Breast epithelium (tissue), 4 donors: Measurements from ENCODE around the gene RFX3. TPM values are rescaled to one million over a fixed set of nuclear protein-coding genes. Genes with fewer than 3 reads are reported as not detected.
"Not testable (repeated sequence)": the region's sequence is repeated elsewhere in the genome, so short reads cannot be mapped to it uniquely, and the experiment has no call there.

Experiments
- DNase-seq, 2 donors: peaks; one replicate each; pipeline ENCODE4 v3.0.0-alpha.2; 2019; ENCODE audit warnings: low spot score in 2 of 2
- H3K27ac ChIP-seq, 2 donors: fragments of 200-600 bp; sonication (generic) in 1 of 2; one replicate each; pipeline ENCODE4 v1.5.1; 2016 to 2019; ENCODE audit warnings: mild to moderate bottlenecking in 1 of 2
- H3K27me3 ChIP-seq, 2 donors: fragments of 200-600 bp; sonication (generic) in 1 of 2; one replicate each; pipeline versions ENCODE4 v1.5.1 to v1.6.0; 2017 to 2019; ENCODE audit warnings: control low read depth in 1 of 2, mild to moderate bottlenecking in 1 of 2
- H3K36me3 ChIP-seq: fragments of 200-600 bp; one replicate; pipeline ENCODE4 v1.5.1; 2019
- H3K4me1 ChIP-seq, 2 donors: fragments of 200-600 bp; sonication (generic); one replicate each; pipeline ENCODE4 v1.5.1; 2016 to 2019; ENCODE audit warnings: control low read depth in 1 of 2
- H3K4me3 ChIP-seq, 3 donors: fragments of 200-600 bp; sonication (generic); 1 replicate in 2 of 3; 2 replicates in 1 of 3; pipeline ENCODE4 v1.5.1; 2016 to 2019; ENCODE audit warnings: mild to moderate bottlenecking in 3 of 3, moderate library complexity in 2 of 3
- H3K9me3 ChIP-seq, 2 donors: fragments of 200-600 bp; sonication (generic) in 1 of 2; one replicate each; pipeline ENCODE4 v1.5.1; 2016 to 2019; ENCODE audit warnings: control low read depth in 1 of 2
- CTCF ChIP-seq, 3 donors: fragments of 450-650 bp; IDR thresholded peaks; one replicate each; pipeline ENCODE4 v1.5.1; 2016 to 2017; ENCODE audit warnings: antibody characterized with exemption in 3 of 3, mild to moderate bottlenecking in 3 of 3, moderate library complexity in 3 of 3
- POLR2A ChIP-seq: fragments of 450-650 bp; IDR thresholded peaks from one replicate; pipeline ENCODE4 v1.6.1; 2016; ENCODE audit warnings: antibody characterized with exemption, mild to moderate bottlenecking, moderate library complexity
- POLR2AphosphoS5 ChIP-seq, 3 donors: sonication (generic); formaldehyde crosslinking; IDR thresholded peaks; one replicate each; pipeline ENCODE4 v1.6.1; 2017; ENCODE audit warnings: antibody characterized with exemption in 3 of 3
- intact Hi-C: fragments of 100-400 bp; cut with DNase I; formaldehyde crosslinking; loops from one replicate; pipeline ENCODE4 v1.15.1; 2023; ENCODE audit warnings: low total_unique reads
- total RNA-seq, 3 donors: library from RNA; depleted of rRNA; stranded (reverse); fragments of >200 nt; gene quantifications; one replicate each; pipeline ENCODE4 v1.1.0, GENCODE V29; 2016

Gene RFX3
- total RNA-seq, 3 donors from 2014 or later = 9.3 to 18.0 (median 13.8) TPM

DNA sequence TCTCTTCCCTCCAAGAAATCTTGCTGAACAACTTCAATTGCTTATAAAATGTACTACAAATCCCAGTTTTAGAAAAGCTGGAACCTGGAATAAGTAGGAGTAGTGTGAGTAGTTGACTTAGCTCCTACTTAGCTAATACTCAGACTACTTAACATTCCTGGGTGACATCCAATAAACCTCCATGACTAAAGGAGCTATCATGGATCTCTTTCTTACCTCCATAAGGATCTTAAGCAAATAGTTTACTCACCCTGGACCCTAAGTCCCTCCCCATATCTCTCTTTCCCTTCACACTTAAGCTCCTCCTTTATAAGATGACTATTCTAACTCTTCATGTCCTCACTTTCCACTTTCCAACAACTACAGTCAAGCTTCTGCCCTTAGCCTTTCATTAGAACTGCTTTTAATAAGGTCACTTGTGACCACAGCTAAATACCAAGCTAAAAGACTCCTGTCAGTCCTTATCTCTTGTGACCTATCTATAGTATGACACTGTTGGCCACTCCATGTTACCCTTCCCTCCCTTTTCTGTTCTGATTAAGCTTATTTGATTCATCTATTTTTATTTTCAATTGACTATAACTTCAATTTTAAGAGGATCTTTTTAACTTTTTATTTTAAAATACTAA is 194.9 kb downstream of the RFX3 start:
- intact Hi-C loops = no loop called here
- no peak for DNase-seq
- no peaks in the 10 kb centered on the region for H3K36me3 ChIP-seq
- H3K4me1 ChIP-seq = no peaks in the 10 kb centered on the region
- TF ChIP-seq POLR2AphosphoS5 (IDR thresholded peaks at IDR 0.05) (no peak), POLR2A (no peak), CTCF (IDR thresholded peaks at IDR 0.05) (no peak)
- no peaks in the 10 kb centered on the region for H3K9me3 ChIP-seq
- H3K27ac ChIP-seq = no peak overlapping the region
- no peak overlapping the region for H3K4me3 ChIP-seq
- no peaks in the 10 kb centered on the region for H3K27me3 ChIP-seq

GRCh38 chr9:3329361-3329760 is 196.4 kb downstream of the RFX3 start:
- TF ChIP-seq CTCF (IDR thresholded peaks at IDR 0.05) (no peak), POLR2A (no peak)
- Histone ChIP-seq H3K9me3 (no peaks in the 10 kb centered on the region), H3K36me3 (no peaks in the 10 kb centered on the region), H3K4me3 (no peak overlapping the region), H3K4me1 (no peaks in the 10 kb centered on the region), H3K27ac (no peak overlapping the region), H3K27me3 (no peaks in the 10 kb centered on the region)
- no peak for DNase-seq
- intact Hi-C loops = no loop called here

- DNase-seq = no peak
- Histone ChIP-seq H3K9me3 (no peaks in the 10 kb centered on the region), H3K4me1 (no peaks in the 10 kb centered on the region), H3K27ac (no peak overlapping the region), H3K27me3 (no peaks in the 10 kb centered on the region), H3K36me3 (peaks cover 4% of the 10 kb centered on the region), H3K4me3 (no peak overlapping the region)
- no peak for TF ChIP-seq POLR2AphosphoS5 (IDR thresholded peaks at IDR 0.05)
- TF ChIP-seq POLR2A = no peak
- TF ChIP-seq CTCF (IDR thresholded peaks at IDR 0.05) = no peak
- intact Hi-C loops = loop anchor here (5.0 kb wide), 1 partner anchor 834 kb away; no protein-coding TSS in a partner anchor
Measured at GRCh38 chr9:3323714-3324113, 202.1 kb downstream of the RFX3 start.

GRCh38 chr9:3321186-3321585 is 204.6 kb downstream of the RFX3 start:
- Histone ChIP-seq H3K36me3 (peaks cover 4% of the 10 kb centered on the region), H3K27me3 (no peaks in the 10 kb centered on the region), H3K4me1 (no peaks in the 10 kb centered on the region), H3K9me3 (peaks cover 0 to 6% of the 10 kb centered on the region in 2 donors), H3K4me3 (no peak overlapping the region), H3K27ac (no peak overlapping the region)
- no peak for DNase-seq
- intact Hi-C loops = loop anchor here (5.0 kb wide), 1 partner anchor 836 kb away; no protein-coding TSS in a partner anchor
- TF ChIP-seq POLR2AphosphoS5 (IDR thresholded peaks at IDR 0.05) = no peak
- no peak for TF ChIP-seq POLR2A
- no peak for TF ChIP-seq CTCF (IDR thresholded peaks at IDR 0.05)

DNA sequence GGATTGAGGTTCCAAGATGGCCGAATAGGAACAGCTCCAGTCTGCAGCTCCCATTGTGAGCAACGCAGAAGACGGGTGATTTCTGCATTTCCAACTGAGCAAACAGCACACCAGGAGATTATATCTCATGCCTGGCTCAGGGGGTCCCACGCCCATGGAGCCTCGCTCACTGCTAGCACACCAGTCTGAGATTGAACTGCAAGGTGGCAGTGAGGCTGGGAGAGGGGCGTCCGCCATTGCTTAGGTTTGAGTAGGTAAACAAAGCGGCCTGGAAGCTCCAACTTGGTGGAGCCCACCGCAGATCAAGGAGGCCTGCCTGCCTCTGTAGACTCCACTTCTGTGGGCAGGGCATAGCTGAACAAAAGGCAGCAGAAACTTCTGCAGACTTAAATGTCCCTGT is 213.2 kb downstream of the RFX3 start:
- H3K4me1 ChIP-seq, intact Hi-C loops, H3K27ac ChIP-seq, H3K27me3 ChIP-seq, H3K9me3 ChIP-seq, DNase-seq, H3K36me3 ChIP-seq, H3K4me3 ChIP-seq: not testable (repeated sequence)

- no peak for DNase-seq
- TF ChIP-seq POLR2A (no peak), CTCF (IDR thresholded peaks at IDR 0.05) (no peak), POLR2AphosphoS5 (IDR thresholded peaks at IDR 0.05) (no peak)
- intact Hi-C loops = no loop called here
- Histone ChIP-seq H3K4me1 (no peaks in the 10 kb centered on the region), H3K27ac (no peak overlapping the region), H3K36me3 (no peaks in the 10 kb centered on the region), H3K9me3 (no peaks in the 10 kb centered on the region), H3K27me3 (no peaks in the 10 kb centered on the region), H3K4me3 (no peak overlapping the region)
Measured at GRCh38 chr9:3308609-3309008, 217.2 kb downstream of the RFX3 start.

- H3K27ac ChIP-seq, intact Hi-C loops, H3K4me3 ChIP-seq, H3K36me3 ChIP-seq, DNase-seq, H3K27me3 ChIP-seq, H3K4me1 ChIP-seq, H3K9me3 ChIP-seq: not testable (repeated sequence)
Measured at GRCh38 chr9:3304388-3304787, 221.4 kb downstream of the RFX3 start.
